Fibroblast of skin of back (primary cell): ENCODE results near the gene CD38.

ENCODE experiments used
- DNase-seq: peaks from one replicate; pipeline ENCODE4 v3.0.0-alpha.2; 2013

The CD38 gene

GRCh38 chr4:15901998-15902397 is 123.9 kb downstream of the CD38 start:
- no peak for DNase-seq

- no peak for DNase-seq
These were observed 124.6 kb downstream of the CD38 start for GRCh38 chr4:15902746-15903145.
